Uterus (tissue), 2 donors: ENCODE data around the gene NHEJ1.

Experiments used
- CTCF ChIP-seq, 4 experiments: fragments of 200-600 bp in 2 of 4; fragments of 450-650 bp in 2 of 4; sonication (generic) in 2 of 4; IDR thresholded peaks; one replicate each; pipeline ENCODE4 v1.5.1; 2016 to 2019; ENCODE audit warnings: antibody characterized with exemption in 4 of 4, mild to moderate bottlenecking in 2 of 4, moderate library complexity in 1 of 4
- POLR2A ChIP-seq, 2 donors: fragments of 450-650 bp; IDR thresholded peaks; one replicate each; pipeline ENCODE4 v1.6.1; 2016; ENCODE audit warnings: antibody characterized with exemption in 2 of 2, mild to moderate bottlenecking in 1 of 2, moderate library complexity in 1 of 2

- TF ChIP-seq CTCF (IDR thresholded peaks at IDR 0.05) (no peak), POLR2A (IDR thresholded peaks at IDR 0.05) (no peak)
These were observed 84.4 kb downstream of the NHEJ1 start for GRCh38 chr2:219076253-219076652.
